Liver (tissue), 9 donors: ENCODE results near the gene WDR26. TPM values are rescaled to one million over a fixed set of nuclear protein-coding genes. Genes with fewer than 3 reads are reported as not detected.
"Not testable (repeated sequence)": the region's sequence is repeated elsewhere in the genome, so short reads cannot be mapped to it uniquely, and the experiment has no call there.

Experiments
- DNase-seq: peaks from one replicate; pipeline ENCODE4 v3.0.0-alpha.2; 2017; ENCODE audit warnings: low spot score
- H3K27ac ChIP-seq, 2 donors: one replicate each; pipeline ENCODE4 v1.7.0; 2013; ENCODE audit warnings: inconsistent platforms in 2 of 2, low read length in 2 of 2, control low read depth in 1 of 2, low read depth in 1 of 2, mild to moderate bottlenecking in 1 of 2
- H3K27me3 ChIP-seq, 4 donors: one replicate each; pipeline versions ENCODE4 v1.6.1 to v1.7.0; 2013; ENCODE audit warnings: low read length in 3 of 4, inconsistent platforms in 1 of 4, mild to moderate bottlenecking in 1 of 4, moderate library complexity in 1 of 4; ENCODE audit not compliant: control insufficient read depth in 4 of 4, insufficient read depth in 4 of 4
- H3K36me3 ChIP-seq, 4 donors: one replicate each; pipeline versions ENCODE4 v1.6.1 to v1.7.0; 2013; ENCODE audit warnings: low read length in 3 of 4, mild to moderate bottlenecking in 3 of 4, low read depth in 1 of 4, moderate library complexity in 1 of 4; ENCODE audit not compliant: control insufficient read depth in 4 of 4, insufficient read depth in 3 of 4
- H3K4me1 ChIP-seq, 4 donors: one replicate each; pipeline versions ENCODE4 v1.6.1 to v1.7.0; 2013; ENCODE audit warnings: low read length in 3 of 4, mild to moderate bottlenecking in 3 of 4, moderate library complexity in 1 of 4; ENCODE audit not compliant: control insufficient read depth in 4 of 4, insufficient read depth in 4 of 4
- H3K4me3 ChIP-seq, 3 donors: one replicate each; pipeline versions ENCODE4 v1.6.1 to v1.7.0; 2013; ENCODE audit warnings: low read length in 3 of 3, control low read depth in 1 of 3, low read depth in 1 of 3, mild to moderate bottlenecking in 1 of 3
- H3K9ac ChIP-seq, 2 donors: one replicate each; pipeline ENCODE4 v1.7.0; 2013; ENCODE audit warnings: low read length in 2 of 2, mild to moderate bottlenecking in 2 of 2, moderate library complexity in 2 of 2, control low read depth in 1 of 2, low read depth in 1 of 2
- H3K9me3 ChIP-seq, 4 donors: one replicate each; pipeline versions ENCODE4 v1.6.1 to v1.7.0; 2013; ENCODE audit warnings: low read length in 3 of 4; ENCODE audit not compliant: control insufficient read depth in 4 of 4
- EGR1 ChIP-seq, 2 donors: IDR thresholded peaks; 2 replicates each; pipeline ENCODE4 v1.6.1; 2016 to 2018; ENCODE audit warnings: antibody characterized with exemption in 2 of 2, low read depth in 2 of 2
- FOXA1 ChIP-seq: IDR thresholded peaks from 2 replicates; pipeline ENCODE4 v1.6.1; 2016; ENCODE audit warnings: antibody characterized with exemption
- FOXA2 ChIP-seq: IDR thresholded peaks from 2 replicates; pipeline ENCODE4 v1.6.1; 2016; ENCODE audit warnings: antibody characterized with exemption
- GABPA ChIP-seq, 2 donors: IDR thresholded peaks in 1 of 2; conservative IDR thresholded peaks in 1 of 2; 2 replicates each; pipeline ENCODE4 v1.6.1; 2016; ENCODE audit warnings: antibody characterized with exemption in 2 of 2, mild to moderate bottlenecking in 1 of 2, moderate library complexity in 1 of 2
- HNF4A ChIP-seq, 2 donors: conservative IDR thresholded peaks; 2 replicates each; pipeline ENCODE4 v1.6.1; 2016; ENCODE audit warnings: antibody characterized with exemption in 2 of 2, mild to moderate bottlenecking in 2 of 2
- HNF4G ChIP-seq: IDR thresholded peaks from 2 replicates; pipeline ENCODE4 v1.6.1; 2016; ENCODE audit warnings: antibody characterized with exemption
- JUND ChIP-seq, 2 donors: IDR thresholded peaks; 2 replicates each; pipeline ENCODE4 v1.6.1; 2016; ENCODE audit warnings: antibody characterized with exemption in 2 of 2
- NR2F2 ChIP-seq: IDR thresholded peaks from 2 replicates; pipeline ENCODE4 v1.6.1; 2016; ENCODE audit warnings: antibody characterized with exemption
- RAD21 ChIP-seq, 2 donors: IDR thresholded peaks; 2 replicates each; pipeline ENCODE4 v1.6.1; 2016; ENCODE audit warnings: antibody characterized with exemption in 2 of 2, mild to moderate bottlenecking in 2 of 2
- RXRA ChIP-seq, 2 donors: IDR thresholded peaks; 2 replicates each; pipeline ENCODE4 v1.6.1; 2017 to 2018; ENCODE audit warnings: antibody characterized with exemption in 2 of 2, mild to moderate bottlenecking in 1 of 2
- SP1 ChIP-seq: IDR thresholded peaks from 2 replicates; pipeline ENCODE4 v1.6.1; 2018; ENCODE audit warnings: antibody characterized with exemption, mild to moderate bottlenecking
- TAF1 ChIP-seq: conservative IDR thresholded peaks from 2 replicates; pipeline ENCODE4 v1.6.1; 2016; ENCODE audit warnings: antibody characterized with exemption, mild to moderate bottlenecking
- YY1 ChIP-seq: IDR thresholded peaks from 2 replicates; pipeline ENCODE4 v1.6.1; 2016; ENCODE audit warnings: antibody characterized with exemption, mild to moderate bottlenecking
- WGBS: extraction: QIAGEN DNeasy Blood & Tissue Kit; methylation state at CpG from one replicate; pipeline ENCODE4 v1.1.7; 2013; 5-methylcytosine and 5-hydroxymethylcytosine counted together
- polyA plus RNA-seq, 2 donors: library from polyadenylated mRNA; stranded (reverse) in 1 of 2; unstranded in 1 of 2; fragments of 200-250 nt in 1 of 2; fragments of >200 nt in 1 of 2; fragmentation: Nextera tagmentation in 1 of 2; extraction: Ambion mirVana in 1 of 2; gene quantifications; one replicate each; pipeline versions ENCODE4 v1.2.1 to v1.2.3, GENCODE V29; 2013 to 2015
- total RNA-seq, 2 donors: library from RNA; depleted of rRNA; stranded (reverse); fragments of >200 nt; gene quantifications; one replicate each; pipeline ENCODE4 v1.2.3, GENCODE V29; 2014
- TF ChIP-seq, protein P1 (sequence below): IDR thresholded peaks from 2 replicates; pipeline ENCODE4 v1.6.1; 2016; ENCODE audit warnings: antibody characterized with exemption
- TF ChIP-seq, protein P2 (sequence below): IDR thresholded peaks from 2 replicates; pipeline ENCODE4 v1.6.1; 2016; ENCODE audit warnings: antibody characterized with exemption, mild to moderate bottlenecking
- TF ChIP-seq, protein P3 (sequence below): IDR thresholded peaks from 2 replicates; pipeline ENCODE4 v1.6.1; 2016; ENCODE audit warnings: antibody characterized with exemption
- TF ChIP-seq, protein P4 (sequence below): IDR thresholded peaks from 2 replicates; pipeline ENCODE4 v1.6.1; 2016; ENCODE audit warnings: antibody characterized with exemption
- TF ChIP-seq, protein P5 (sequence below): fragments of 150-350 bp; IDR thresholded peaks from 2 replicates; pipeline ENCODE4 v1.5.1; 2017; ENCODE audit warnings: improper control_type of control experiment, low read depth, low read length; ENCODE audit not compliant: missing input control
- donor health status: healthy.
- donor health status: healthy.
- donor health status: healthy.
- donor health status: healthy.
- donor health status: healthy.

WDR26 gene
- total and polyA plus RNA-seq, 4 donors: 9.4 to 119 (median 34.9) TPM

DNA sequence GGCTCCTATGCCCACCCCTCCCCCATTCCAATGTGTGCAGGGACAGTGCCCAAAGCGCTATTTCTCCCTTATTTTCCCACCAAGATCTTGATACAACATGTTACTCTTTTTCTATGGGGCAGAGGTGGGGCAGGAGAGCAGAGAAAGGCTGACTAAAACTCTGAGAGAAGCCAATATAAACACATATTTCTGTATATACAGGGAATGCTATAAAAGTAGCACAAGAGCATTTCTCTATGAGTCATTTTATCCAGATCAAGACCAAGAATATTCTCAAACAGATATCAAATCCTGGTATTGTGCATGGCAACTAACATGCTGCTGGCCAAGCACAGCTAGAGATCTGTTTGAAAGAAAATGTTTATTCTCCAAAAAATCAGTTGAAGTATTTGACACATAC lies 7.3 kb downstream of the WDR26 start:
- DNase-seq: no peak

DNA sequence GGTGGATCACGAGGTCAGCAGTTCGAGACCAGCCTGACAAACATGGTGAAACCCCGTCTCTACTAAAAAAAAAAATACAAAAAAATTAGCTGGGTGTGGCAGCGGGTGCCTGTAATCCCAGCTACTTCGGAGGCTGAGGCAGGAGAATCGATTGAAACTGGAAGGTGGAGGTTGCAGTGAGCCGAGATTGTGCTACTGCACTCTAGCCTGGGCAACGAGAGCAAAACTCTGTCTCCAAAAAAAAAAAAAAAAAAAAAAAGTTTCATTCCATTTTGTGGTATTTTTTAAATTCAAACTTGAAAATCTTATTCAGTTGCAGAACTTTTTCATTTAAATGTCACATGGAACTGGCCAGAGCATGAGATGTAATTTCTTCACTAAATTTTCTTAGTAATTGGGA lies 7.7 kb downstream of the WDR26 start:
- not testable (repeated sequence) for DNase-seq, H3K4me3 ChIP-seq, H3K27ac ChIP-seq, H3K27me3 ChIP-seq, H3K9ac ChIP-seq, H3K9me3 ChIP-seq
- WGBS: 96% methylated on average over 8 of the region's 8 CpGs
- peaks cover 6 to 33% (median 29%) of the 10 kb centered on the region in 4 donors for H3K36me3 ChIP-seq
- peaks cover 0 to 23% (median 16%) of the 10 kb centered on the region in 4 donors for H3K4me1 ChIP-seq

More for the DNA sequence above, 7.3 kb downstream of the WDR26 start:
- Histone ChIP-seq H3K9me3 (no peaks in the 10 kb centered on the region), H3K27ac (no peak overlapping the region), H3K9ac (no peak overlapping the region), H3K27me3 (no peaks in the 10 kb centered on the region), H3K4me3 (no peak overlapping the region), H3K4me1 (peaks cover 0 to 28% (median 21%) of the 10 kb centered on the region in 4 donors), H3K36me3 (peaks cover 6 to 28% (median 24%) of the 10 kb centered on the region in 4 donors)
- TF ChIP-seq, protein P1, sequence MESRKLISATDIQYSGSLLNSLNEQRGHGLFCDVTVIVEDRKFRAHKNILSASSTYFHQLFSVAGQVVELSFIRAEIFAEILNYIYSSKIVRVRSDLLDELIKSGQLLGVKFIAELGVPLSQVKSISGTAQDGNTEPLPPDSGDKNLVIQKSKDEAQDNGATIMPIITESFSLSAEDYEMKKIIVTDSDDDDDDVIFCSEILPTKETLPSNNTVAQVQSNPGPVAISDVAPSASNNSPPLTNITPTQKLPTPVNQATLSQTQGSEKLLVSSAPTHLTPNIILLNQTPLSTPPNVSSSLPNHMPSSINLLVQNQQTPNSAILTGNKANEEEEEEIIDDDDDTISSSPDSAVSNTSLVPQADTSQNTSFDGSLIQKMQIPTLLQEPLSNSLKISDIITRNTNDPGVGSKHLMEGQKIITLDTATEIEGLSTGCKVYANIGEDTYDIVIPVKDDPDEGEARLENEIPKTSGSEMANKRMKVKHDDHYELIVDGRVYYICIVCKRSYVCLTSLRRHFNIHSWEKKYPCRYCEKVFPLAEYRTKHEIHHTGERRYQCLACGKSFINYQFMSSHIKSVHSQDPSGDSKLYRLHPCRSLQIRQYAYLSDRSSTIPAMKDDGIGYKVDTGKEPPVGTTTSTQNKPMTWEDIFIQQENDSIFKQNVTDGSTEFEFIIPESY: no peak
- TF ChIP-seq FOXA2: no peak
- no peak for TF ChIP-seq HNF4A (conservative IDR thresholded peaks at IDR 0.05)
- TF ChIP-seq, protein P2, sequence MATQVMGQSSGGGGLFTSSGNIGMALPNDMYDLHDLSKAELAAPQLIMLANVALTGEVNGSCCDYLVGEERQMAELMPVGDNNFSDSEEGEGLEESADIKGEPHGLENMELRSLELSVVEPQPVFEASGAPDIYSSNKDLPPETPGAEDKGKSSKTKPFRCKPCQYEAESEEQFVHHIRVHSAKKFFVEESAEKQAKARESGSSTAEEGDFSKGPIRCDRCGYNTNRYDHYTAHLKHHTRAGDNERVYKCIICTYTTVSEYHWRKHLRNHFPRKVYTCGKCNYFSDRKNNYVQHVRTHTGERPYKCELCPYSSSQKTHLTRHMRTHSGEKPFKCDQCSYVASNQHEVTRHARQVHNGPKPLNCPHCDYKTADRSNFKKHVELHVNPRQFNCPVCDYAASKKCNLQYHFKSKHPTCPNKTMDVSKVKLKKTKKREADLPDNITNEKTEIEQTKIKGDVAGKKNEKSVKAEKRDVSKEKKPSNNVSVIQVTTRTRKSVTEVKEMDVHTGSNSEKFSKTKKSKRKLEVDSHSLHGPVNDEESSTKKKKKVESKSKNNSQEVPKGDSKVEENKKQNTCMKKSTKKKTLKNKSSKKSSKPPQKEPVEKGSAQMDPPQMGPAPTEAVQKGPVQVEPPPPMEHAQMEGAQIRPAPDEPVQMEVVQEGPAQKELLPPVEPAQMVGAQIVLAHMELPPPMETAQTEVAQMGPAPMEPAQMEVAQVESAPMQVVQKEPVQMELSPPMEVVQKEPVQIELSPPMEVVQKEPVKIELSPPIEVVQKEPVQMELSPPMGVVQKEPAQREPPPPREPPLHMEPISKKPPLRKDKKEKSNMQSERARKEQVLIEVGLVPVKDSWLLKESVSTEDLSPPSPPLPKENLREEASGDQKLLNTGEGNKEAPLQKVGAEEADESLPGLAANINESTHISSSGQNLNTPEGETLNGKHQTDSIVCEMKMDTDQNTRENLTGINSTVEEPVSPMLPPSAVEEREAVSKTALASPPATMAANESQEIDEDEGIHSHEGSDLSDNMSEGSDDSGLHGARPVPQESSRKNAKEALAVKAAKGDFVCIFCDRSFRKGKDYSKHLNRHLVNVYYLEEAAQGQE: no peak
- no peak for TF ChIP-seq EGR1 (IDR thresholded peaks at IDR 0.05; ENCODE audit: low read depth in 2 of 2)
- TF ChIP-seq TAF1: no peak
- TF ChIP-seq FOXA1: no peak
- TF ChIP-seq, protein P3, sequence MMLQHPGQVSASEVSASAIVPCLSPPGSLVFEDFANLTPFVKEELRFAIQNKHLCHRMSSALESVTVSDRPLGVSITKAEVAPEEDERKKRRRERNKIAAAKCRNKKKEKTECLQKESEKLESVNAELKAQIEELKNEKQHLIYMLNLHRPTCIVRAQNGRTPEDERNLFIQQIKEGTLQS: no peak
- no peak for TF ChIP-seq GABPA (IDR thresholded peaks at IDR 0.05 in 1 of 2, conservative IDR thresholded peaks at IDR 0.05 in 1 of 2)
- TF ChIP-seq NR2F2: no peak
- no peak for TF ChIP-seq RAD21 (IDR thresholded peaks at IDR 0.05)
- TF ChIP-seq, protein P4, sequence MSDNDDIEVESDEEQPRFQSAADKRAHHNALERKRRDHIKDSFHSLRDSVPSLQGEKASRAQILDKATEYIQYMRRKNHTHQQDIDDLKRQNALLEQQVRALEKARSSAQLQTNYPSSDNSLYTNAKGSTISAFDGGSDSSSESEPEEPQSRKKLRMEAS: no peak
- no peak for TF ChIP-seq RXRA (IDR thresholded peaks at IDR 0.05)
- no peak for TF ChIP-seq SP1
- no peak for TF ChIP-seq JUND (IDR thresholded peaks at IDR 0.05)
- TF ChIP-seq, protein P5, sequence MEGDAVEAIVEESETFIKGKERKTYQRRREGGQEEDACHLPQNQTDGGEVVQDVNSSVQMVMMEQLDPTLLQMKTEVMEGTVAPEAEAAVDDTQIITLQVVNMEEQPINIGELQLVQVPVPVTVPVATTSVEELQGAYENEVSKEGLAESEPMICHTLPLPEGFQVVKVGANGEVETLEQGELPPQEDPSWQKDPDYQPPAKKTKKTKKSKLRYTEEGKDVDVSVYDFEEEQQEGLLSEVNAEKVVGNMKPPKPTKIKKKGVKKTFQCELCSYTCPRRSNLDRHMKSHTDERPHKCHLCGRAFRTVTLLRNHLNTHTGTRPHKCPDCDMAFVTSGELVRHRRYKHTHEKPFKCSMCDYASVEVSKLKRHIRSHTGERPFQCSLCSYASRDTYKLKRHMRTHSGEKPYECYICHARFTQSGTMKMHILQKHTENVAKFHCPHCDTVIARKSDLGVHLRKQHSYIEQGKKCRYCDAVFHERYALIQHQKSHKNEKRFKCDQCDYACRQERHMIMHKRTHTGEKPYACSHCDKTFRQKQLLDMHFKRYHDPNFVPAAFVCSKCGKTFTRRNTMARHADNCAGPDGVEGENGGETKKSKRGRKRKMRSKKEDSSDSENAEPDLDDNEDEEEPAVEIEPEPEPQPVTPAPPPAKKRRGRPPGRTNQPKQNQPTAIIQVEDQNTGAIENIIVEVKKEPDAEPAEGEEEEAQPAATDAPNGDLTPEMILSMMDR: no peak
- TF ChIP-seq YY1: no peak
- TF ChIP-seq HNF4G: no peak
- WGBS: 96% methylated on average over 1 of the region's 1 CpG
